HG03025 (cell line): ENCODE measurements around the gene PAN2.
"Not testable (repeated sequence)": the region's sequence is repeated elsewhere in the genome, so short reads cannot be mapped to it uniquely, and the experiment has no call there.

ENCODE experiments used
- ATAC-seq: cut with Tn5 transposase; IDR thresholded peaks from one replicate; pipeline ENCODE4 v1.9.1; 2021; ENCODE audit warnings: mild to moderate bottlenecking, moderate library complexity; ENCODE audit not compliant: unreplicated experiment, low FRiP score

PAN2 gene

GRCh38 chr12:56272468-56272867 is 61.3 kb downstream of the PAN2 start:
- ATAC-seq = not testable (repeated sequence)

- no peak for ATAC-seq
Observed at GRCh38 chr12:56271031-56271430, 62.8 kb downstream of the PAN2 start.

GRCh38 chr12:56267443-56268071 is 66.2 kb downstream of the PAN2 start:
- peak; percentile 21 for ATAC-seq

- peak; percentile 71 for ATAC-seq
Observed at GRCh38 chr12:56266693-56267442, 66.9 kb downstream of the PAN2 start, which contains the start of gene COQ10A. COQ10A (plus strand) TSS chr12:56266942; CDS start chr12:56267119, 177 bp downstream.
